Stomach (tissue), 9 donors: ENCODE data around the gene ATP5ME. TPM values are rescaled to one million over a fixed set of nuclear protein-coding genes. Genes with fewer than 3 reads are reported as not detected.

Experiments used
- DNase-seq, 2 donors: peaks; one replicate each; pipeline versions ENCODE4 v3.0.0 to v3.0.0-alpha.2; 2013 to 2019
- H3K27ac ChIP-seq, 5 donors: fragments of 200-600 bp in 4 of 5; sonication (generic) in 4 of 5; one replicate each; pipeline ENCODE4 v1.5.1; 2013 to 2019; ENCODE audit warnings: mild to moderate bottlenecking in 1 of 5, moderate library complexity in 1 of 5
- H3K27me3 ChIP-seq, 3 donors: fragments of 200-600 bp; sonication (generic); one replicate each; pipeline ENCODE4 v1.5.1; 2017 to 2019; ENCODE audit warnings: mixed run types in 1 of 3
- H3K36me3 ChIP-seq, 4 donors: fragments of 200-600 bp; sonication (generic); 1 replicate in 3 of 4; 2 replicates in 1 of 4; pipeline ENCODE4 v1.5.1; 2016 to 2019
- H3K4me1 ChIP-seq, 4 donors: fragments of 200-600 bp; sonication (generic); one replicate each; pipeline ENCODE4 v1.5.1; 2016 to 2019
- H3K4me3 ChIP-seq, 4 donors: fragments of 200-600 bp; sonication (generic) in 3 of 4; one replicate each; pipeline ENCODE4 v1.5.1; 2016 to 2019; ENCODE audit warnings: mild to moderate bottlenecking in 1 of 4
- H3K9me3 ChIP-seq, 4 donors: fragments of 200-600 bp; sonication (generic); one replicate each; pipeline ENCODE4 v1.5.1; 2016 to 2019
- CTCF ChIP-seq, 7 experiments: fragments of 450-650 bp in 4 of 7; fragments of 200-600 bp in 3 of 7; sonication (generic) in 3 of 7; IDR thresholded peaks; one replicate each; pipeline ENCODE4 v1.5.1; 2016 to 2019; ENCODE audit warnings: antibody characterized with exemption in 7 of 7, control low read depth in 2 of 7, mild to moderate bottlenecking in 1 of 7
- EP300 ChIP-seq: sonication (generic); formaldehyde crosslinking; IDR thresholded peaks from one replicate; pipeline ENCODE4 v1.6.1; 2017; ENCODE audit warnings: antibody characterized with exemption
- POLR2A ChIP-seq, 4 donors: fragments of 450-650 bp; IDR thresholded peaks; one replicate each; pipeline ENCODE4 v1.6.1; 2016; ENCODE audit warnings: antibody characterized with exemption in 4 of 4, control low read depth in 2 of 4, mild to moderate bottlenecking in 1 of 4, moderate library complexity in 1 of 4
- POLR2AphosphoS5 ChIP-seq, 3 donors: sonication (generic); formaldehyde crosslinking; IDR thresholded peaks; one replicate each; pipeline ENCODE4 v1.6.1; 2016; ENCODE audit warnings: antibody characterized with exemption in 3 of 3
- WGBS, 5 donors: extraction: QIAGEN DNeasy Blood & Tissue Kit in 3 of 5; methylation state at CpG; one replicate each; pipeline versions ENCODE4 v1.1.5 to v1.1.7; 2013 to 2018; 5-methylcytosine and 5-hydroxymethylcytosine counted together
- intact Hi-C: fragments of 100-400 bp; cut with DNase I; formaldehyde crosslinking; loops from one replicate; pipeline ENCODE4 v1.15.1; 2023; ENCODE audit warnings: low total_unique reads
- polyA plus RNA-seq, 3 donors: library from polyadenylated mRNA; stranded (reverse); fragments of 200-250 nt; gene quantifications; one replicate each; pipeline ENCODE4 v1.2.3, GENCODE V29; 2013
- total RNA-seq, 5 donors: library from RNA; depleted of rRNA; stranded (reverse); fragments of >200 nt; gene quantifications; one replicate each; pipeline versions ENCODE4 v1.1.0 to v1.2.3, GENCODE V29; 2014 to 2016
- donor health status: healthy with polysubstance abuse.
- donor health status: Bipolar disorder and iron deficiency.
- donor health status: healthy.

Gene ATP5ME
- total and polyA plus RNA-seq, 8 donors, result 8.0 to 876 (median 471) TPM

GRCh38 chr4:665381-665750 is 8.7 kb downstream of the ATP5ME start:
- DNase-seq, result no peak
- H3K4me3 ChIP-seq, result no peak overlapping the region
- H3K4me1 ChIP-seq, result peaks cover 7 to 21% (median 18%) of the 10 kb centered on the region in 4 donors
- peaks cover 0 to 25% (median 8%) of the 10 kb centered on the region in 3 donors for H3K27me3 ChIP-seq
- 78 to 96% (median 83%) methylated on average over 4 to 12 of the region's 12 CpGs for WGBS, 5 donors
- no peak overlapping the region for H3K27ac ChIP-seq
- no peaks in the 10 kb centered on the region for H3K9me3 ChIP-seq
- TF ChIP-seq CTCF (IDR thresholded peaks at IDR 0.05) (no peak), POLR2A (IDR thresholded peaks at IDR 0.05) (no peak), POLR2AphosphoS5 (IDR thresholded peaks at IDR 0.05) (no peak), EP300 (no peak)
- intact Hi-C loops, result no loop called here
- H3K36me3 ChIP-seq, result peaks cover 0 to 4% (median 2%) of the 10 kb centered on the region in 4 donors

GRCh38 chr4:664713-665231 is 9.3 kb downstream of the ATP5ME start:
- intact Hi-C loops, result no loop called here
- H3K9me3 ChIP-seq, result no peaks in the 10 kb centered on the region
- H3K27me3 ChIP-seq, result peaks cover 0 to 25% (median 8%) of the 10 kb centered on the region in 3 donors
- peak in 1 of 2 donors; percentile 5 for DNase-seq
- H3K27ac ChIP-seq, result no peak overlapping the region
- peaks cover 7 to 21% (median 18%) of the 10 kb centered on the region in 4 donors for H3K4me1 ChIP-seq
- no peaks in the 10 kb centered on the region for H3K36me3 ChIP-seq
- no peak for TF ChIP-seq POLR2AphosphoS5 (IDR thresholded peaks at IDR 0.05)
- TF ChIP-seq EP300, result no peak
- no peak for TF ChIP-seq CTCF (IDR thresholded peaks at IDR 0.05)
- no peak for TF ChIP-seq POLR2A (IDR thresholded peaks at IDR 0.05)
- peak overlapping the region in 1 of 4 donors; percentile 78 for H3K4me3 ChIP-seq
- 93 to 98% (median 94%) methylated on average over 14 to 24 of the region's 24 CpGs for WGBS, 5 donors

- H3K4me3 ChIP-seq, result peak overlapping the region; percentile 62 to 78 (median 68)
- intact Hi-C loops, result no loop called here
- no peaks in the 10 kb centered on the region for H3K36me3 ChIP-seq
- 2 to 8% (median 3%) methylated on average over 22 to 80 of the region's 80 CpGs for WGBS, 5 donors
- H3K27me3 ChIP-seq, result peaks cover 0 to 25% (median 8%) of the 10 kb centered on the region in 3 donors
- TF ChIP-seq POLR2AphosphoS5 (IDR thresholded peaks at IDR 0.05), result peak in 1 of 3 donors; percentile 36
- no peak for TF ChIP-seq EP300
- no peaks in the 10 kb centered on the region for H3K9me3 ChIP-seq
- peak; percentile 53 to 93 for DNase-seq
- peaks cover 7 to 21% (median 18%) of the 10 kb centered on the region in 4 donors for H3K4me1 ChIP-seq
- peak overlapping the region in 4 of 5 donors; percentile 40 to 67 (median 52) for H3K27ac ChIP-seq
Measured at GRCh38 chr4:663438-664428, 10.3 kb downstream of the ATP5ME start.

- H3K27me3 ChIP-seq, result peaks cover 0 to 25% (median 8%) of the 10 kb centered on the region in 3 donors
- intact Hi-C loops, result no loop called here
- H3K27ac ChIP-seq, result peak overlapping the region in 1 of 5 donors; percentile 67
- no peaks in the 10 kb centered on the region for H3K36me3 ChIP-seq
- TF ChIP-seq POLR2AphosphoS5 (IDR thresholded peaks at IDR 0.05) (no peak), EP300 (no peak), CTCF (IDR thresholded peaks at IDR 0.05) (no peak), POLR2A (IDR thresholded peaks at IDR 0.05) (no peak)
- peak overlapping the region; percentile 62 to 78 (median 68) for H3K4me3 ChIP-seq
- peaks cover 7 to 21% (median 18%) of the 10 kb centered on the region in 4 donors for H3K4me1 ChIP-seq
- H3K9me3 ChIP-seq, result no peaks in the 10 kb centered on the region
- WGBS, 5 donors, result 24 to 43% (median 33%) methylated on average over 10 to 20 of the region's 20 CpGs
- no peak for DNase-seq
Measured at GRCh38 chr4:663046-663437, 11.0 kb downstream of the ATP5ME start.
